ENCODE results near the gene KDM4B.
A peak's percentile ranks its signal among the peaks of the same experiment; 100 is the strongest.

KDM4B gene

DNA sequence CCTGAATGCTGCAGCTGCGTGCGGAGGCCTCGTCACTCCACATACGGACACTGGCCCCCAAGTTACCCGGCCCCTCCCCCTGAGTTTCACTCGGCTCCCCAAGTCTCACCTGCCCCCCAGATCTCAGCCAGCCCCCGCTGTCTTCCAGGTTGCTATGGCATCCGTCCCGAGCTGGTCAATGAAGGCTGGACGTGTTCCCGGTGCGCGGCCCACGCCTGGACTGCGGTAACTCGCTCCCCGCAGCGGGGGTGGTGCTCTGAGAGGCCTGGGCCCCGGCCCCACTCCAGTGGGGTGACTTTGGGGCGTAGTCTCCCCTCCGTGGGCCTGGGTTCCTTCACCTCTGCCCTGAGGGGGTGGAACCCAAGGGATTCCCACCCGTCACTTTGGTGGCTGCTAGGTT lies 168.2 kb downstream of the KDM4B start:
- TF ChIP-seq, protein P1, sequence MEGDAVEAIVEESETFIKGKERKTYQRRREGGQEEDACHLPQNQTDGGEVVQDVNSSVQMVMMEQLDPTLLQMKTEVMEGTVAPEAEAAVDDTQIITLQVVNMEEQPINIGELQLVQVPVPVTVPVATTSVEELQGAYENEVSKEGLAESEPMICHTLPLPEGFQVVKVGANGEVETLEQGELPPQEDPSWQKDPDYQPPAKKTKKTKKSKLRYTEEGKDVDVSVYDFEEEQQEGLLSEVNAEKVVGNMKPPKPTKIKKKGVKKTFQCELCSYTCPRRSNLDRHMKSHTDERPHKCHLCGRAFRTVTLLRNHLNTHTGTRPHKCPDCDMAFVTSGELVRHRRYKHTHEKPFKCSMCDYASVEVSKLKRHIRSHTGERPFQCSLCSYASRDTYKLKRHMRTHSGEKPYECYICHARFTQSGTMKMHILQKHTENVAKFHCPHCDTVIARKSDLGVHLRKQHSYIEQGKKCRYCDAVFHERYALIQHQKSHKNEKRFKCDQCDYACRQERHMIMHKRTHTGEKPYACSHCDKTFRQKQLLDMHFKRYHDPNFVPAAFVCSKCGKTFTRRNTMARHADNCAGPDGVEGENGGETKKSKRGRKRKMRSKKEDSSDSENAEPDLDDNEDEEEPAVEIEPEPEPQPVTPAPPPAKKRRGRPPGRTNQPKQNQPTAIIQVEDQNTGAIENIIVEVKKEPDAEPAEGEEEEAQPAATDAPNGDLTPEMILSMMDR (IDR thresholded peaks at IDR 0.05), result no peak

DNA sequence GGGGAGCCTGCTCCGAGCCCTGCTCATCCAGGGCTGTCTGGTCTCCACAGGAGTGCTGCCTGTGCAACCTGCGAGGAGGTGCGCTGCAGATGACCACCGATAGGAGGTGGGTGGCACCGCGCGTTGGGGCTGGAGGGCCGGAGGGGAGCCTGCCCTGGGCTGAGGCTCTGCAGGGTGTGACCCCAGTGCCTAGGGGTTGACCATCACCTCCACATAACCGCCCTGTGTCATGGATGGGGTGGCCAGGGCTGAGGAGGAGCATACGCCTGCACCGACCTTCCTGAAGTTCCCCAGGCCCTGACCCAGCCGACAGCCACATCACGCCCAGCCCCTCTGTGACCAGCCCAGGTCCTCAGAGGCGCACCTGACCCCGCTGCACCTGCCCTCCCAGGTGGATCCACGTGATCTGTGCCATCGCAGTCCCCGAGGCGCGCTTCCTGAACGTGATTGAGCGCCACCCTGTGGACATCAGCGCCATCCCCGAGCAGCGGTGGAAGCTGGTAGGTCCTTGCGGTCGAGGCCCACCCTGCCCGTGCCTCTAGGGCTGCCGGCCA lies 168.7 kb downstream of the KDM4B start:
- TF ChIP-seq, protein P1 (IDR thresholded peaks at IDR 0.05), result peak; percentile 46

DNA sequence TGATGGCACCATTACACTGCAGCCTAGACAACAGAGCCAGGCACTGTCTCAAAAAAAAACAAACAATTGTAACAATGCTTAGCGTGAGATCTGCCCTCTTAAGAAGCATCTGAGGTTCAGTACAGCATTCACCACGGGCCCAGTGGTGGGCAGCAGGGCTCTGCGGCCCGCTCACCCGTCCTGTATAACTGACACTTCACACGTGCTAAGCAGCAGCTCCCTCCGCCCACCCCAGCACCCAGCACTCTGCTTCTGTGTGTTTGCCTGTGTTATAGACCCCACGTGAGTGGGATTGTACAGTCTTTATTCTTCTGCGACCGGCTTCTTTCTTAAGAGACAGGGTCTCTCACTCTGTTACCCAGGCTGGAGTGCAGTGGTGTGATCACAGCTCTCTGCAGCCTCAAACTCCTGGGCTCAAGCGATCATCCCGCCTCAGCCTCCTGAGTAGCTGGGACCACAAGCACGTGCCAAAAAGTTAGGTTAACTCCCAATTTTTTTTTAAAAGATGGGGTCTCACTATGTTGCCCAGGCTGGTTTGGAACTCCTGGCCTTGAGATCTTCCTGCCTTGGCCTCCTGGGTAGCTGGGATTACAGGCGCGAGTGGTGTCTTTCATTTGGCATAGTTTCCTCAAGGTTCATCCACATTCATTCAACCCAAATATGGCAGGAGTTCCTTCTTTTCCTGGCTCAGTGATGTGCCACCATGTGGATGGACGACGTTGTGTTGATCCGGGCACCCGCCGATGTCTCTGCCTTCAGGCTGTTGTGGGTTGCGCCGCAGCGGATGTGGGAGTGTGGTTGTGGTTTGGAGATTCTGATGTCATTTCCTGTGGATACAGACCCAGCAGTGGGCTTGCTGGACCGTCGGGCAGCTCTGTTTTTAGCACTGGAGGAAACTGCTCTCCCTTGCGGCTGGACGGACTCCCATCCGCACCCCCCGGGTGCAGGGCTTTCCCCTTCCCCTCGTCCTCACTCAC lies 170.0 kb downstream of the KDM4B start:
- TF ChIP-seq, protein P1 (IDR thresholded peaks at IDR 0.05), result no peak

DNA sequence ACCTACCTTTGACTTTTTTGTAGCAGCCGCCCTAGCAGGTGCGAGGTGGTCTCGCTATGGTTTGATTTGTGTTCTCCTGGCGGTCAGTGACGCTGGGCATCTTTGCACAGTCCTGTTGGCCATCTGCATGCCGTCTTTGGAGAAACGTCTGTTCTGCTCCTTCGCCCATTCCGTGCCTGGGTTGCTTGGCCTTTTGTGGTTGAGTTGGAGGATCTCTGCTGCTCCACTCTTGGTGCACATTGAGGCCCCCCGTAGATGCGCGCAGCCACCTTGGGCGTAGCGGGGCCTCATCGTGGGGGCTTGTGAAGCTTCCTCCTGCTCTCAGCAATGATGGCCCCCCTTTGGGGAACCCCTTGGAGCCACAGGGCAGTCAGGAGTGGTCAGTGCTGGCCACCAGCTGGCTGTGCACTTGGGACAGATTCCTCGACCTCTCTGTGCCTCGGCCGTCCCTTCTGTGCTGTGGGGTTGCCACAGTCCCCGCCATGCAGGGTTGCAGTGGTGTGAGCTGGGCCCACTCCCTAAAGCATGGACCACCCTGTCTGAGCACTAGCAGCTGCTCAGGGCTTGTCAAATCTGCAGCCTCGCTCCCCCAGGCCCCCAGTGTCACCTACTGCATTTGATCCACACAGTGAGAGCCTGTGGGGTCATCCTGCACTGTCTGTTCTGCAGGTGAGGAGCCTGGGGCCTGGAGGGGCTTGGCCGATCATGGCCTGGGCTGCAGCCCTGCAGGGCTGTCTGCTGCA lies 170.8 kb downstream of the KDM4B start:
- TF ChIP-seq, protein P1 (IDR thresholded peaks at IDR 0.05), result no peak

DNA sequence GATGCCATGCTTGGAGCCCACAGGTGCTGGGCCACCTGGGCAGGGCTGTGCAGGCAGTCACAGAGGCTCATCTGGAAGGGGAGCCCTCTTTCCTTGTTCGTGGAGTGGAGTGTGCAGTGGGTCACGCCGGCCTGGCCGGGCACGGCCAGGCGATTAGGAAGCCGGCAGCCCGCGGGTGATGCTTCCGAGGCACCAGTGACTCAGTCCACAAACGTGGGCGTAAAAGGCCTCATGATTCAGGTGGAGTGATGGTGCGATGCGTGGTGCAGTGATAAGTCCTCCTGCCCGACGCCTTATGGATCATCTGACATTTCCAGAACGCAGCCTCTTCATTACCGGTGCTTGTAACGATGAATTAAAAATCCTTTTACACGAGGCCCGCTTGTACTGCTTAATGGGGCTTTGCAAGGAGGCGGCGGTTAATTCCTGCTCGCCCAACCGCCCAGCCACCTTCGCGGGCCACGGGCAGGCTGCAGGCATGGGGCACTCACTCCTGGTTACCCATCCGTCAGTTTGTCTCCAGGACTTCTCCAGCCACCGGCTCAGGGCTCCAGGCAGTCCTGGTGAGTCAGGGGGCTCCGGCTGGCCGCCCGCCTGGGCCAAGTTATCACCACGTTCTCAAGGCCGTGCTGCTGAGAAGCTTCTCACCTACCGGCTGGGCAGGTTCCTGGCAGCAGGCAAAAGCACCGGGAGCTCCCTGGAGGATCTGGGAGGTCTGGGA lies 172.4 kb downstream of the KDM4B start:
- TF ChIP-seq, protein P1 (IDR thresholded peaks at IDR 0.05), result no peak

DNA sequence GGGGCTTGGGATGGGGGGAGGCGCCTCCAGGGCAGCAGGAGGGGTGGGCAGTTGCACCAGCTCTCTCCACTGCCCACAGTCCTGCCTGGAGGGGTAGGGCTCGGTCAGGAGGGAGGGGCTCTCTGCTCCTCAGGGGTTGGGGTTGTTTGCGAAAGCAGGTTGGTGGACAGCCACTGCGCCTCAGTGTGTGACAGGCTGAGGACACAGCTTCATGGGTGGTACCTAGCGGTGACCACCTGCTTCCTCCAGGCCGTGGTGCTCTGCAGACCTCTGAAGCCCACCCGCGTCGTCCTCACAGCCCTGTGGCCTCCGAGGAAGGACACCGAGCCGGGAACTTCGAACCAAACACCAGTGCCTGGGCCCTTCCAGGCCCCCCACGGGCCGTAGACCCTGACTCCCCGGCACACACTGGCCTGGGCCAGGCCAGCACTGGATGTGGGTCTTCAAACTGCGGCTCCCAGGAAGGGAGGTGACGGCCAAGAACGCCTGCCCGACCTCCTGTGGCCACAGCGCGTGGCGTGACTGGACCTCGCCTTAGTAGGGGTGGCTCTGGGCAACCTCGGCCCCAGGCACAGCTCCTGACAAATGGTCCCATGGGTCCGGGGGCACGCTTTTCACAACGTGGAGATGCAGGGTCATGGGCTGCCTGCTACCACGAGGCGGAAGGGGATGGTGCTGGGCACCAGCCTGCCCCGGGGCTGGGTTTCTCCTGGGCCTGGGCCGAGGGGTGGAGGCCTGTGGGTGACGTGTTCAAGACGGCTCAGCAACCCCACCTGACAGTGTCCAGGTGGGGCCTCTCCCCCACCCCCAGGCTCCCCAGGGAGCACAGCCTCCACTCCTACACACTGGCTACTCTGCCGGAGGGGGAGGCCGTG lies 173.2 kb downstream of the KDM4B start:
- TF ChIP-seq, protein P1 (IDR thresholded peaks at IDR 0.05), result no peak
